Stomach (tissue), 4 donors: ENCODE measurements around the gene TPH2.

Source experiments
- CTCF ChIP-seq, 7 experiments: fragments of 450-650 bp in 4 of 7; fragments of 200-600 bp in 3 of 7; sonication (generic) in 3 of 7; IDR thresholded peaks; one replicate each; pipeline ENCODE4 v1.5.1; 2016 to 2019; ENCODE audit warnings: antibody characterized with exemption in 7 of 7, control low read depth in 2 of 7, mild to moderate bottlenecking in 1 of 7
- POLR2A ChIP-seq, 4 donors: fragments of 450-650 bp; IDR thresholded peaks; one replicate each; pipeline ENCODE4 v1.6.1; 2016; ENCODE audit warnings: antibody characterized with exemption in 4 of 4, control low read depth in 2 of 4, mild to moderate bottlenecking in 1 of 4, moderate library complexity in 1 of 4
- POLR2AphosphoS5 ChIP-seq, 3 donors: sonication (generic); formaldehyde crosslinking; IDR thresholded peaks; one replicate each; pipeline ENCODE4 v1.6.1; 2016; ENCODE audit warnings: antibody characterized with exemption in 3 of 3

GRCh38 chr12:71945121-71945520 is 6.5 kb downstream of the TPH2 start:
- TF ChIP-seq CTCF (IDR thresholded peaks at IDR 0.05) (no peak), POLR2A (IDR thresholded peaks at IDR 0.05) (no peak), POLR2AphosphoS5 (IDR thresholded peaks at IDR 0.05) (no peak)
